HG02943 (cell line): Measurements from ENCODE around the gene ATAD3B.
"Not testable (repeated sequence)": the region's sequence is repeated elsewhere in the genome, so short reads cannot be mapped to it uniquely, and the experiment has no call there.

Experiments used
- ATAC-seq: cut with Tn5 transposase; IDR thresholded peaks from one replicate; pipeline ENCODE4 v1.9.1; 2021; ENCODE audit warnings: mild to moderate bottlenecking, low read depth, moderate library complexity; ENCODE audit not compliant: unreplicated experiment

The ATAD3B gene

DNA sequence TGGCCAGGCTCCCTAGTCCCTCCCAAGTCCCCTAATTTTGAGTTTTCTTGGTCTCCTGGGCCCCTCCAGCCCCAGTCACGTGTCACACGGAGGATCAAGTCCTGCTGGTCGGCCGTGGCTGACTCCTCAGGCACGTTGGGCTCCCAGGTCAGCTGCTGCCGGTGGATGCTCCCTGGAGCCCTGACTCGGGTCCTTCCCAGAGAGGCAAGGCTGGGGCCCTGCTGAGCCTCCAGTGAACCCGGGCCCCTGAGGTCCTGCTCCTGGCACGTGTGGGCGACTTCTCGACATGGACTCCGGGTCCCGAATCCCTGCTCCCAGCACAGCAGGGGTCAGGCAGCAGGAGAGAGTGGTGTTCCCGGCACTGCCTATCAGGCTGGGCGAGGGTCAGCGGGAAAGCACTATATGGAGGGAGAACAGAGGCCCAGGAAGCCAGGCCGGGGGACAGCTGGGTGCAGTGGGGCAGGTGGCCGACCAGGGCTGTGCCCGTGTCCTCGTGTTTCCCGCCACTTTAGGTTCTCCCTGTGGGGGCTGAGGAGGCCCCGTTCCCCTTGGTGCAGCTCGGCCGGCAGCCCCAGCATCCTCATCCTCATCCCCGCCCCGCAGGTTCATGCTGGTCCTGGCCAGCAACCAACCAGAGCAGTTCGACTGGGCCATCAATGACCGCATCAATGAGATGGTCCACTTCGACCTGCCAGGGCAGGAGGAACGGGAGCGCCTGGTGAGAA is 55.7 kb downstream of the ATAD3B start:
- no peak for ATAC-seq

DNA sequence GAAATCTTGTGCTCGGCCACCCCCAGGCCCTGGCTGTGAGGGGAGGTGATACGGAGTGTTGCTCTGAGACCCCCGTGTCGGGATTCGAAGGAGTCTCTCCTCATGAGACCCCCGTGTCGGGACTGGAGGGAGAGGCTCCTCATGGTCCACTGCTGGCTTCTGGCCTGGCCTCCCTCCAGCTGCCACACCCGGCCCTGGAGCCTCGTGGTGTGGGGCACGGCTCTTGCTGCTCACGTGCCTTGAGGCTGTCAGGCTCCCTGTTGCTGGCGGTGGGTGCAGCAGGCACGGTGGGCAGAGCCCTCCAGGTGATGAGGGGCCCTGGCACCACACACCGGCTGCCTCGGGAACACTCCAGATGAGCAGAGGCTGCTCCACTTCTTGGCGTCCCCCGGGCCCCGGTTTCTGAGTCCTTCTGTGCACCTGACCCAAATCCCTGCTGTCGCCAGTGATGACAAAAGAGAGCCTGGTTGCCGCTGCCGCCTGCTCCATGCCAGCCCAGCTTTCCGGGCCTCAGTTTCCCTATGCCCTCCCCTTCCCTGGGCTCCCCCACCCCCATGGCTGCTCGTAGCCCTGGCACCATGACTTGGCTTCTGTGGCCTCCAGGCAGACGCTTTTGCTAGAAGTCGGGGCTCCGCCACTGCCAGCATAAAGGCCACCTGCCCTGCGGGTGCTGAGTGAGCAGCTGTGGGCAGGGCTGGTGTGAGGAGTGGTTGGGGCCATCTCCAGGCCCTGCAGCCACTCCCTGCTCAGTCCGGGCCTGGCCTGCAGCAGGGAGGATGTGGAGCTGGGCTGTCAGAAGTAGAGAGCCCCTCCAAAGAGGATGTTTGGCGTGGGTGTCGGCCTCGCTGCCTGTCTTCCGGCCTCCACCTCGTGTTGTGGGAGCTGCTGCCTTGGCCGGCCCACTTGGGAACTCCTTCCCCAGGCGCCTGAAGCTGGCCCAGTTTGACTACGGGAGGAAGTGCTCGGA is 57.0 kb downstream of the ATAD3B start:
- ATAC-seq = no peak

DNA sequence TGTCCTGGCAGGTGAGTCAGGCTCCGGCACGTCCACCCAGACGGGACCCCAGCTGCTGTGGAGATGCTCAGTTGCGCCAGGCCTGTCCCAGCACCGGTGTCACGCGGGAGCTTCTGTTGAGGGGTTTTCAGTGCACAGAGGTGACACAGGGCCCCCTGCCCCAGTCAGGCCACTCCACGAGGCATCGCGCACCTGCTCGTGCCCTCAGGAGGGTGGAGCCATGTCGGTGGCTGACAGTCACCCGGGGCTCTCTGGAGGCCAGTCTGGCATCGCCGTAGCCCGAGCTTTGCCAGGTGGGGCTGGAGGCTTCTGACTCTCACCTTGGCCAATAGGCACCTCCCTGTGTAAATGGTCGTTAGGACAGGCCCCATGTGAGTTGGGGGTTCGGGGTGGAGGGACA is 57.8 kb downstream of the ATAD3B start:
- no peak for ATAC-seq

DNA sequence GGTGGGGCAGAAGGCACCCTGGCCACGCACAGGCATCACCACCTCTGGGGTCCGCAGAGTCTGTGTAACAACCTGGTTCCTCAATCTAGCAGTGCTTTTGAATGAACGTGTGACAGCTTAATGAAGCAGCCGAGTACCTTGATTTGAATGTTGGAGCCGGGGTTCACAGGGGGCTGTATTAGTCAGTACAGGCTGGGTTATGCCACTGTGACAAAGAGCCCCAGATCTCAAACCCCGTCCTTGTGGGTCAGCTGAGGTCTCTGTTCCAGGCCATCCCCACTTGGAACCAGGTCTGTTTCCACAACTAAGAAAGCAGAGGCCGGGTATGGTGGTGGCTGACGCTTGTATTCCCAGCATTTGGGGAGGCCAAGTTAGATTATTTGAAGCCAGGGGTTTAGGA is 58.4 kb downstream of the ATAD3B start:
- ATAC-seq = no peak

DNA sequence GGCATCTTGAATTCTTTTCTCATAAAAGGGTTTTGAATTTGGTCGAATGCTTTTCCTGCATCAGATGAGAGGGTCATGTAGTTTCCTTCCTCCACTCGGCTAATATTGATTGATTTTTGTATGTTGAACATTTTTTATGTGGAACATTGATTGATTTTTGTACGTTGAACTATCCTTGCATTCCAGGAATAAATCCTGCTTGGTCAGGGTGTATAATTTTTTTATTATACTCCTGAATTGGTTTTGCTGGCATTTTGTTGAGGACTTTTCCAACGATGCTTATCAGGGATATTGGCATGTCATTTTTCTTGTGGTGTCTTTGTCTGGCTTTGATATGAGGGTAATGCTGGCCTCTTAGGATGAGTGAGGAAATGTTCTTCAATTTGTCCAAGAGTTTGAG is 60.4 kb downstream of the ATAD3B start:
- ATAC-seq = no peak

DNA sequence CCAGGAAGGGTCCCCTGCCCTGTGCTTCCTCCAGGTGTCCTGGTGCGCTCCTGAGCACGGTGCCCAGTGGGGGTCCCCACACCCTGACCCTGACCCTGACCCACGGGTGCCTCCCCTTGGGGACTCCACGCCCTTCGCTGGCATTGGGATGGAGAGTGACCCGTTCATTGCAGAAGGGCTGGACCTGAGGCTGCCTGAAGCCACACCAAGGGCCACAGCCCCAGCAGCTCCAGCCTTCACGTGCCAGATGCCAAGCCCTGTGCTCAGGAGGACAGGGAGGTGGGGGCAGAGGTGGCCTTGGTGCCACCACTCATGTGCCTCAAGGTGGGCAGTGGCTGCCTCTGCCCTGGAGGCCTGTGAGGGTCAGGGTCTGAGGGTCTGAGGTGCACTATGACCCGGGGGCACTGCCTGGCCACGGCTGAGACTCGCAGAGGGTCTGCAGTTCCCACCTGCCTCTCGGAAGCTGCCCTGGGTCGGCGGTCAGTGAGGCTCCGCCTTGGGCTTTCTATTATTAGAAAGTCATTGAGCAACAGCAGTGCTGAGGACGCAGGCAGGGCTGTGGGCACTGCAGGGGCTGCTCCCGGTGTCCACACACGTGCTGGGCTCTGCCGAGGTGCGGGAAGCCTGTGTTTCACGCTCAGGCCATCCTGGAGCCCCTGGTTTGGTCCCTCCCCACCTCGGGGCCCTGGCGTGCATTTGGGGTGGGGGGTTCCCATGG is 61.8 kb downstream of the ATAD3B start:
- not testable (repeated sequence) for ATAC-seq

DNA sequence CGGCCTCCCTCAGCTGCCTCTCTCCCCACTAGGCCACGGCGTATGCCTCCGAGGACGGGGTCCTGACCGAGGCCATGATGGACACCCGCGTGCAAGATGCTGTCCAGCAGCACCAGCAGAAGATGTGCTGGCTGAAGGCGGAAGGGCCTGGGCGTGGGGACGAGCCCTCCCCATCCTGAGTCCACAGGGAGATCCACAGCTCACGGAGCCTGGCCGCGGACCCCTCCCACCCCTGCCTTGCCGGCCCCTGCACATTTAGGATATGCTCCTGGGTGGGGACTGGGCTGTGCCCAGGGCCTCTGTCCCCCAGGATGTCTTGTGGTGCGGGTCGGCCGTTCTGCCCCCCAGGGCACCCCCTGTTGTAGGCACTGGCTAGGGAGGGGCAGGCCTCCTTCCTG is 62.3 kb downstream of the ATAD3B start:
- not testable (repeated sequence) for ATAC-seq

DNA sequence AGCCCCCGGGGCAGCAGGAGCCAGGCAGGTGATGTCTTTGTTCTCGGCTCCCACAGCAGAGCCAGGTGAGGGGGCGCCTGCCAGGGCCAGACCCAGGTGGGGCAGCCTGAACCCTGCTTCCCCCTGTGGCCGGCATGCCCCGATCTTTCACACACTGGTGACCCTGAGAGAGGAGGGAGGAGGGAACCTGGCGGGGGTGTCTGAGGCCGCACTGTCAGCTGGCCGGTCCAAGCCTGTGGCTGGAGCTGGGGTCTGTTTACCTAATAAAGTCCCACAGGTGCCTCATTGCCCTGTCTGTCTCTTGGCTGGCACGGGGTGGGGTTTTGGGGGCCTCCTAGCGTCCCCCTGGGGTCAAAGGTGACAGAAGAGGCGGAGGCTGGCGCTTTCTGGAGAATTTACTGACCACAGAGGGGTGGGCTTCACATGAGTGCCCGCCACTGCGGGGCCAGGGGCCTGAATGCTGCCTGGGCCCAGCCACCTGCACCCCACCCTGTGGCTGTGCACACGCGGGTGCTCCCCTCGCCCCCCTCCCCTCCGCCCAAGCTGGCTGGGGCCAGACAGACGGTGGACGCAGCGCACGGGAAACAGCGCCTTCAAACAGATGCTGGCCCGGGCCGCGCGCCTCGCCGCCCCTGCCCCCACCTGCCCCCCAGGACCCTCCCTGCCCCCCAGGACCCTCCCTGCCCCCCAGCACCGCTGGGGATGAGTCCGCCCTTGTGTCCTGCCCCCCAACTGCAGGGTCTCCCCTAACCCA is 63.0 kb downstream of the ATAD3B start:
- ATAC-seq = no peak

DNA sequence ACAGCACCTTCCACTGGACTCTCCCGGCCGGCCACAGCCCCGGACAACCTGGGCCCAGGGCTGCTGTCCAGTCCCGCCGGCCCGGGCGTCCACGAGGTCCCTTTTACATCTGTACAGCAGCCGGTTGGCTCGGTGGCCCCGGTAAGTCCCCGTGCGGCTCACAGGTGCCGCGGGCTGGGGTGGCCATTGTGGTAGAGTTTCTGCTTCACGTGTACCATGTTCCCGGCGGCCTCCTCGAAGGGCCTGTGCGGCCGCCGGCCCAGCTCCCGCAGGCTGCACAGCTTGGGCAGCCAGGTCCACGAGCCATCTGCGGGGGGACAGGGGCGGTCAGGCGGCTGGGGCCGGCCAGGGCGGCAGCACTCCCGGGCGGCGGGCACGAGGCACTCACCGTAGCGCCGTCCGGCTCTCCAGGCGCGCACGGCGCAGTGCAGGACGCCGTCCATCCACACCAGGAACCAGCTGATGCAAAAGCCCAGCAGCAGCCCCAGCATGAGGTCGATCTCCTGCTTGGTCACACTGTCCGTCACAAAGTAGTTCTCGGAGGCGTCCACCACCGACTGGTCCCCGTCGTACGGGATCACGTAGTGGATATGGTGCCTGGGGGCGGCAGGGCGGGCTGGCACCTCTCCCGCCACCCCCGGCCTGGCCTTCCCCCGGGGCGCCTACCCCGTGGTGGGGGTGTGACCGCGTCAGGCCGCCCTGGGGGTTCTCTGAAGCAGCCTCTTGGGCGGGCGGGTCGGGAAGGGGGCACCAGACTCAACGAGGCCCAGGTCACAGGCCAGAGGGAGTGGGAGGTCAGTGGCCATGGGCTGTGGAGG is 63.8 kb downstream of the ATAD3B start:
- no peak for ATAC-seq

DNA sequence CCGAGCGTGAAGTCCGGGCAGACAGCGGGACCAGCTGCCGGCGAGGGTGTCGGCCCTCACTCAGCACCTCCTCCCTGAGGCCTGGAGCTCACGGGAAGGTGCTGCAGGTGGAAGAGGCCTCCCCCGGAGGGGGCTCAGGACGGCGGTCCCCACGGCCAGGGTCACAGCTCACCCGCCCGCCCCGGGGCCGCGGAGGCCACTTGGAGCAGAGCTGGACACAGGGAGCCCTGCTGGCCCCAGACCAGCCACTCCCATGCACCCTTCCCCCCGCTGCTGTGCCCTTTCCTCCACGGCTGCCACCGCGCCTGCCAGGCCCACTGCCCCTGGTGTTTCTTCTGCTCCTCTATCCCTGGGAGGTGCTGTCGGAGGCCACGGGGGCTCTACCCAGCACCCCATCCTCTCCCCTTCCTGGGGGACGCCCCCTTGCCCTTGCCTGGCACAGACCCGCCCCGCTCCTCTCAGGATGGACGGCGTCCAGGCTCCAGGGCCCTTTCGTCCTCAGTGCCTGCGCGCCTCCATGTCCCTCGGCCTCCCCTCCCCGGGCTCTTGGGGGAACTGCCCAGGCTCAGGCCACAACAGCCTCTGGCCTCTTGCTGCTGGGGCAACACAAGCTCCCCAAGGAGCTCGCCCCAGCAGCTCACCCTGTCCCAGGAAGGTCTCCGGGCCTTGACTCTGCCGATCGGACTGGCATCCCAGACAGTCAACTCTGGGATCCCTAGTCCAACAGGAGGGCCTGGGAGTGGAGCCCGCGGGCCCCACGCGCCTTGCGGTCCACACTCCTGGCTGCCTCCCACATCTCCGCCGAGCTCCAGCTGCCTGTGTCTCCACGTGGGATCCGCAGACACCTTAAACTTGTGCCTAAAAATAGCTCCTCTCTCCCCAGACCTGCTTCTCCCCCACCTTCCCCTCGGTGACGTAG is 64.7 kb downstream of the ATAD3B start:
- no peak for ATAC-seq

DNA sequence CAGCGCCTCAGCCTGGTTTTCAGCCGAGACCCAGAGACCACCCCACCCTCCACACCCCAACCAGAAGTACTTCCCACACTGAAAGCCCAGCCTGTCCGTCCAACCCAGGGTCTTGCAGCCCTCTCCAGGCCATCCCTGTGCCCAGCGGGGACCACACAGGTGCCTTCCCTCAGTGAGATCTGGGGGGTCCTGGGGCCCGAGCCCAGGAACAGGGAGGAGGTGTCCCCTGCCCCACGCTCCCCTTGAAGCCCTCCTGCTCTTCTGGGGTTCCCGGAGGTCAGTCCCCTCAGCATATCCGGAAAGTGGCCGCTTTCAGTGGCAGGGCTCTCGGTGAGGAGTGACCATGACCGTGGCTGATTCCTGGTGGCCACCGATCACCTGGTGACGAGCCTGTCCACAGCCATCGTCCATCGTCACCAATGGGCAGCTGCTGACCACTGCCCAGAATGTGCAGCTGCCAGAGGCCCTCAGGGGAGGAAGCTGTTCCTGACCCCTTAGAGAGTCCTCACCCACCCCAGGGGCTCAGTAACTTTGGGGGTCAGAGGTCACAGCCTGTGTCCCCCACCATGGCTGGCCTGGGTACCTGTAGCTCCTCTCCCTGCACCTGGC is 65.5 kb downstream of the ATAD3B start:
- no peak for ATAC-seq

DNA sequence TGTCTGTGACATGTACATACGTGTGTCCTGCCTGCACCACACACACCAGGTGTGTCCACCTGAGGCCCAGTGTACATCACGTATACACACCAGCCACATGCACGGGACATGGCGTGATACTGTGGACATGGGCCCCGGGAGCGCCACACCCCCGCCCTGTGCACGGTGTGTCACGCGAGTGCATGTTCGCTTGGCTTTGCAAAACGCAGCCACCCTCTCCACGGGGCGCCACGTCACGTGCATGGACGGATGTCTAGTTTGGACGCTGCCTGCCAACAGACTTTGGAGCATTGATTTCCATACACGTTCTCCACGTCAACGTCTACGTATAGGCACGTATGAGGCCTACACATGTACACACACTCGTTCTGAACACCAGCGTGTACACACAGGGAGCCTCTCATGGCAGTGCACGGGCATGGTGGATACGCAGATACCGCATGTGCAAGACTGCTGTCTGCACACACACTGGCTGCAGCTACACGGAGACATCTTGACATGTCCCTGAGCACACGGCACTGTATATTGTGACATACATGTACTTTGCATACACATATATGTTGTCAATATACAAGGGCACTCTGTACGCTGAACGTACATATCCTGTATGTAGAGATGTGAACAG is 66.2 kb downstream of the ATAD3B start:
- no peak for ATAC-seq

DNA sequence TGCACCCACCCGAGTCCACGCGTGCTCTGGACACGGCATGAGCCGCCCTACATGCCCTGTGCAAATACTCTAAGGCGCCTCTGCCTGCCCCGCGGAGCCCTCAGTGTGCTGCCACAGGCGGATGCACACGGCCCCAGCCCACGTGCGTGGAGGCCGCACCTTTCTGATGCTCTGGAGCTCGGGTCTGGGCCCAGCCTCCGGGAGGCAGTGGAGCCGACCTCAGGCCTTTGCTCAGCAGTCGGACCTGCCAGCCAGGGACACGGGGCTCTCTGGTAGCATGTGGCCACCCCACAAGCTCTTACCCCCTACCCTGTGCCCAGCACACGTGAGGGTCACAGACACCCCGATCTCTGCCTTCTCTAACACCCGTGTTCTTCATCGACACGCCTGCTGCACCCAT is 66.8 kb downstream of the ATAD3B start:
- ATAC-seq = no peak

DNA sequence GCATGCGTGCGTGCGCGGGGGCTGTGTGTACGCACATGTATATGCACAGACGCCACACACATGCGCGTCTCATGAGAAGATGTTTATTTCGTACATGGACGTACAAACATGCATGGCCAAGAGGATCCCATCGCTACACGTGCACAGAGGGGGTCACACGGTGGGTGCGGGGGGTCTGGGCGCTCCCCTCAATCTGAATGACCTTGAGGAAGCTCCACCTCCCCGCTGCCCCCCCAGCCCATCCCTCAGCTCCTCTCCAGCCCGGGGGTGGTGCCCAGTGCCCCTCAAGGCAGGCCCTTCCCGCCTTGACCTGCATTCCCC is 67.4 kb downstream of the ATAD3B start:
- no peak for ATAC-seq

DNA sequence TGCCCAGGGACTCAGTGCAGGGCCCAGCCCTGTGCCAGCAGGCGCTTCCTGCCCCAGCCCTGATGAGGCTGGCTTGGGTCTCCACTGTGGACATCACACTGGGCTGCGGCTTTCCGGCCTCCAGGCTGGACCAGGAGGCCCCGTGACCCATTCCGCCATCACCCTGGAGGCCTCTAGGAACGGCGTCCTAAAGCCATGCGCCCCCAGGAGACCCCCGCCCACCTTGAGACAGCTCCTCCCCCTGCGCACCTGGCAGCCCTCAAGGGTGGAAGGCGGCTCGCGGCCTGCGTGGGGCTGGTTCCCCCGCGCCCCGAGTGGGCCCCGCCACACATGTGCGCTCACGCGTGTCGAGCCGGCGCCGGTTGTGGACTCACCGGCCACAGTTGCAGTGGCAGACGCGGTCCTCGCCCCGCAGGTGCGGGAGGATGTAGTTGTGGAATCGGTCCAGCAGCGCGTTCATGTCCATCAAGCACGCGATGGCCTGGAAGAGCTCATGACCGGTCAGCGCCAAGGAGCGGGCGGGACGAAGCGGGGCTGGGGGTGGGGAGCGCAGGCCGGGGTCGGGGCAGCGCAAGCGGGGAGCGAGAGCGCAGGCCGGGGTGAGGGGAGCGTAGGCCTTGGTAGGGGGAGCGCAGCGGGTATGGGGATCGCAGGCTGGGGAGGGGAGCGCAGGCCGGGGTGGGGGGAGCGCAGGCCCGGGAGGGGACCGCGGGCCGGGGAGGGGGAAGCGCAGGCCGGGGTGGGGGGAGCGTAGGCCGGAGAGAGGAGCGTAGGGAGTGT is 67.9 kb downstream of the ATAD3B start:
- no peak for ATAC-seq

DNA sequence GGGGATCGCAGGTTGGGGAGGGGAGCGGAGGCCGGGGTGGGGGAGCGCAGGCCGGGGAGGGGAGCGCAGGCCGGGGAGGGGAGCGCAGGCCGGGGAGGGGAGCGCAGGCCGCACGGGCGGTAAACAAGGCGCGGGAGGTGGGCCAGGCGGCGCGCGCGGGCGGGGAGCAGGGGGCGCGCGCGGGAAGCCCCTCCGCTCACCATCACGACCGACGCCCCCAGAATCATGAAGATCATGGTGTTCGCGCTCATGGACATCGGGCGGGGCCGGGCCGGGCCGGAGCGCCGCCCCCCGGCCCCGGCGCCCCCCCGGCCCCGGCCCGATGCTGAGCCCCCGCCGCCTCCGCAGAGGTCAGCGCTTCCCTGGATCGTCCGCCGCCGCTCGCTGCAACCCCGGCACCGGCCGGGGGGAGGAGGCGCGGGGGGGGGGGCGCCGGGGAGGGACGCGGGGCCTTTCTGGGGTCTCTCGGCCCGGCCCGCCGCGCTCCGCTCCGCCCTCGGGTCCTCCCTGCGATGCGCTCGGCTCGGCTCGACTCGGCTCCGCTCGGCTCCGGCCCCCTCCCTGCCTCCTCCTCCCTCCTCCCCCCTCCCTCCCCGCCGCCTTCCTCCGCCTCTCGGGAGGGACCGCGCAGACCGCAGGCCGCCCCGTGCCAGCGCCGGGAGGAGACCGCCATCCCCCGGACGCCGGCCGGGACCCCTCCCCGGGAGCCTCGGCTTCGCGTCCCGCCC is 68.7 kb downstream of the ATAD3B start, which contains the start of gene TMEM240:
TSS of gene TMEM240 (minus strand) at position 535 of the 728 bp plus-strand sequence. CDS start at position 257, 278 bp downstream.
- no peak for ATAC-seq
